Lung (tissue), 12 donors: ENCODE measurements around the gene RNF13. TPM values are rescaled to one million over a fixed set of nuclear protein-coding genes. Genes with fewer than 3 reads are reported as not detected.

Source experiments
- ATAC-seq: fragments of 200-7000 bp; cut with Tn5 transposase; one replicate; pipeline ENCODE4 v1.9.1; 2020; ENCODE audit warnings: moderate number of reproducible peaks; ENCODE audit not compliant: insufficient read depth, low FRiP score
- DNase-seq, 3 donors: peaks; one replicate each; pipeline ENCODE4 v3.0.0-alpha.2; 2013 to 2017
- H3K27ac ChIP-seq, 2 donors: one replicate each; pipeline ENCODE4 v1.5.1; 2013; ENCODE audit warnings: mild to moderate bottlenecking in 2 of 2, moderate library complexity in 2 of 2, control low read depth in 1 of 2, inconsistent platforms in 1 of 2, low read depth in 1 of 2, low read length in 1 of 2
- H3K27me3 ChIP-seq, 3 donors: one replicate each; pipeline ENCODE4 v1.5.1; 2013; ENCODE audit warnings: low read length in 2 of 3; ENCODE audit not compliant: control insufficient read depth in 3 of 3, insufficient read depth in 3 of 3
- H3K36me3 ChIP-seq, 4 donors: one replicate each; pipeline ENCODE4 v1.5.1; 2013; ENCODE audit warnings: low read length in 4 of 4, mild to moderate bottlenecking in 1 of 4, moderate library complexity in 1 of 4; ENCODE audit not compliant: control insufficient read depth in 4 of 4, insufficient read depth in 4 of 4
- H3K4me1 ChIP-seq, 5 donors: one replicate each; pipeline ENCODE4 v1.5.1; 2013; ENCODE audit warnings: low read length in 5 of 5, mild to moderate bottlenecking in 2 of 5, moderate library complexity in 1 of 5; ENCODE audit not compliant: control insufficient read depth in 5 of 5, insufficient read depth in 5 of 5
- H3K4me3 ChIP-seq: one replicate; pipeline ENCODE4 v1.5.1; 2013; ENCODE audit warnings: mild to moderate bottlenecking, control low read depth, moderate library complexity
- H3K9ac ChIP-seq, 2 donors: one replicate each; pipeline ENCODE4 v1.5.1; 2013; ENCODE audit warnings: low read length in 2 of 2, control low read depth in 1 of 2; ENCODE audit not compliant: insufficient read depth in 1 of 2
- H3K9me3 ChIP-seq, 4 donors: one replicate each; pipeline ENCODE4 v1.5.1; 2013; ENCODE audit warnings: low read length in 3 of 4, mild to moderate bottlenecking in 1 of 4, moderate library complexity in 1 of 4; ENCODE audit not compliant: control insufficient read depth in 4 of 4, insufficient read depth in 3 of 4
- WGBS, 2 donors: extraction: QIAGEN DNeasy Blood & Tissue Kit; methylation state at CpG; one replicate each; pipeline ENCODE4 v1.1.7; 2013; 5-methylcytosine and 5-hydroxymethylcytosine counted together
- polyA plus RNA-seq, 2 donors: library from polyadenylated mRNA; stranded (reverse); fragments of 200-250 nt; gene quantifications; one replicate each; pipeline ENCODE4 v1.2.1, GENCODE V29; 2013
- total RNA-seq, 2 donors: library from RNA; depleted of rRNA in 1 of 2; stranded (reverse); fragments of >200 nt in 1 of 2; gene quantifications; one replicate each; pipeline ENCODE4 v1.2.1, GENCODE V29; 2014 to 2021
- TF ChIP-seq, protein P1 (sequence below): IDR thresholded peaks from 2 replicates; pipeline ENCODE4 v1.5.1; 2012; ENCODE audit warnings: mild to moderate bottlenecking; ENCODE audit errors: control extremely low read depth, extremely low read depth
- donor health status: control.
- donor health status: control.
- donor health status: Bipolar disorder and iron deficiency.
- donor health status: healthy.
- donor health status: DM: yes; HTN: yes; CAD: no.

The RNF13 gene
- total and polyA plus RNA-seq, 4 donors = 56.2 to 170 (median 96.7) TPM

DNA sequence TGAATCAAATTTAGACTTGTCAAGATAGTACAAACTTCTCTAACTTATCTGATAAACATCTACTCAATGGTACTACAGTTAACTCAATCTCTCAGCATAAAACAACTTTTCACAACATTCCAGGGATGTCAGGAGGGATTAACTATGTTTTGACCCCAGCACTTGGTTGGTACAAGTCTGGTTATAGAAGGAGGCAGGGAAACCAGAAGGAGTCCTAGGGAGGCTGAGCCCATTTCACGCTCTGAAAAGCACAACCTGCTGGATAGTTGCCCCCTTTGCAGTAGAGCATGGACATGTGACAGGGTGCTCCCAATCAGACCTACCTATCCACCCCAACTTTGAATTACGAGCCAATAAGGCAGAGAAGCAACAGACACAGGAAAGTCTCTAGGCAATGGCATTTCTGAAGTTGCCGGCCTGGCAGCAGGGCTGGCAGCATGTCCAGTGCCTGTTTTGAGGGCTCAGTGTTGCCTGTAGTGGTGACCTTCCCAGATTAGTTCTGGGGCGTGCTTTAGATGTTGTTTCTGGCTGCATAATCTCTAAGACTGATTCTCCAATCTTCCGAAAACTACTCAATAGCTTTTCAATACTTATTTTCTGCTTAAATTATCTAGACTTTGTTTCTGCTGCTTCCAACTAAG lies 28.8 kb upstream of the RNF13 start:
- Histone ChIP-seq H3K9me3 (no peaks in the 10 kb centered on the region), H3K4me1 (peaks cover 0 to 2% (median 0%) of the 10 kb centered on the region in 5 donors), H3K27me3 (no peaks in the 10 kb centered on the region), H3K9ac (no peak overlapping the region), H3K27ac (peak overlapping the region in 1 of 2 donors; percentile 1), H3K4me3 (no peak overlapping the region), H3K36me3 (no peaks in the 10 kb centered on the region)
- DNase-seq (no peak), ATAC-seq (no peak)
- TF ChIP-seq, protein P1, sequence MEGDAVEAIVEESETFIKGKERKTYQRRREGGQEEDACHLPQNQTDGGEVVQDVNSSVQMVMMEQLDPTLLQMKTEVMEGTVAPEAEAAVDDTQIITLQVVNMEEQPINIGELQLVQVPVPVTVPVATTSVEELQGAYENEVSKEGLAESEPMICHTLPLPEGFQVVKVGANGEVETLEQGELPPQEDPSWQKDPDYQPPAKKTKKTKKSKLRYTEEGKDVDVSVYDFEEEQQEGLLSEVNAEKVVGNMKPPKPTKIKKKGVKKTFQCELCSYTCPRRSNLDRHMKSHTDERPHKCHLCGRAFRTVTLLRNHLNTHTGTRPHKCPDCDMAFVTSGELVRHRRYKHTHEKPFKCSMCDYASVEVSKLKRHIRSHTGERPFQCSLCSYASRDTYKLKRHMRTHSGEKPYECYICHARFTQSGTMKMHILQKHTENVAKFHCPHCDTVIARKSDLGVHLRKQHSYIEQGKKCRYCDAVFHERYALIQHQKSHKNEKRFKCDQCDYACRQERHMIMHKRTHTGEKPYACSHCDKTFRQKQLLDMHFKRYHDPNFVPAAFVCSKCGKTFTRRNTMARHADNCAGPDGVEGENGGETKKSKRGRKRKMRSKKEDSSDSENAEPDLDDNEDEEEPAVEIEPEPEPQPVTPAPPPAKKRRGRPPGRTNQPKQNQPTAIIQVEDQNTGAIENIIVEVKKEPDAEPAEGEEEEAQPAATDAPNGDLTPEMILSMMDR = no peak
- WGBS, 2 donors = 86% methylated on average over 5 of the region's 5 CpGs

DNA sequence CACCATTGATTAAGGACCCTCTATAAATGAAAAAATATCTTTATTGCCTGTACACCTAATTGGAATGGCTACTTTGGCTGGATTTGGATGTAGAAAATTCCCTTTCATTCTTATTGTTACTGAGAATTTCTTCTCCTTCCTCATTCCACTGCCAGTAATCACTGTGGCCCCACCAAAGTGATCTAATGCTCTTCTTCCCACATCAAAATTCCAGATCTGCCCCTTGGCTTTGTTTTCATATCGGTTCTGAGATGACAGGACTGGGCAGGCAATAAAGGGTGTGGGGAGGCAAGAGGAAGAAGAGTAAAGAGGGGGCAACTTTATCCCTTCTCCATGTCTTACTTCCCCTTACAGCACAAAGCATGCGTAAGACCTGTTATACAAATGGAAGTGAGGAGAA lies 22.7 kb upstream of the RNF13 start:
- DNase-seq (no peak), ATAC-seq (no peak)
- TF ChIP-seq, protein P1 = no peak
- H3K4me1 ChIP-seq = peaks cover 0 to 1% (median 0%) of the 10 kb centered on the region in 5 donors
- H3K36me3 ChIP-seq = no peaks in the 10 kb centered on the region
- no peak overlapping the region for H3K4me3 ChIP-seq
- H3K9ac ChIP-seq = no peak overlapping the region
- no peak overlapping the region for H3K27ac ChIP-seq
- no peaks in the 10 kb centered on the region for H3K9me3 ChIP-seq
- peaks cover 0 to 6% (median 2%) of the 10 kb centered on the region in 3 donors for H3K27me3 ChIP-seq
- WGBS, 2 donors = 70 to 75% methylated on average over 2 of the region's 2 CpGs

DNA sequence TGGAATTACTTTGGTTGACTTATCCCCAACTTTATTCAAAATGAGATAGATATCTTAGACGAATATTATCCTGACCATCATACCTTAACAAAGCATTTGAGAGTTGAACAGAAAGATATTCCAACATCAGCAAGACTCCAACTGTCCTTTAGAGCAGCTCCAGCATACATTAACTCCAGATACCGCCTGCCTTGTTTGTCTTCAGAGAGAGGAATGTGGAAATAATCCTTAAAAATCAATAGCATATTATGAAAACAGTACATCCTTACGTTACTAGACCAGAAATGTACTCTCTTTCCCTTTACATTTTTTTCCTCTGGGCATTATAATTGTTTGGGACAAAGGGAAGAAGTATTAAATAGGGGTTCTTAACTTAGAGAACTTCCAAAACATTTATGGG lies 22.3 kb upstream of the RNF13 start:
- Histone ChIP-seq H3K36me3 (no peaks in the 10 kb centered on the region), H3K9ac (no peak overlapping the region), H3K27me3 (peaks cover 0 to 6% (median 2%) of the 10 kb centered on the region in 3 donors), H3K4me1 (peaks cover 0 to 1% (median 0%) of the 10 kb centered on the region in 5 donors), H3K9me3 (no peaks in the 10 kb centered on the region), H3K27ac (no peak overlapping the region), H3K4me3 (no peak overlapping the region)
- DNase-seq (no peak), ATAC-seq (no peak)
- TF ChIP-seq, protein P1 = no peak
- WGBS, 2 donors = 80 to 91% methylated on average over 3 of the region's 3 CpGs
